Measurements from ENCODE around the gene PPP2R5A.
"Not testable (repeated sequence)": the region's sequence is repeated elsewhere in the genome, so short reads cannot be mapped to it uniquely, and the experiment has no call there.

PPP2R5A gene

GRCh38 chr1:212355230-212355969 is 70.2 kb downstream of the PPP2R5A start:
- DNase-seq (ENCODE audit: low read depth in 2 of 2): no peak

- peak in 1 of 2 donors; percentile 9 for DNase-seq (ENCODE audit: low read depth in 2 of 2)
These were observed 74.7 kb downstream of the PPP2R5A start for GRCh38 chr1:212359794-212360479.

GRCh38 chr1:212364985-212365384 is 79.8 kb downstream of the PPP2R5A start:
- no peak for DNase-seq (ENCODE audit: low read depth in 2 of 2)

GRCh38 chr1:212366901-212367300 is 81.7 kb downstream of the PPP2R5A start:
- DNase-seq (ENCODE audit: low read depth in 2 of 2): no peak

GRCh38 chr1:212367474-212368072 is 82.4 kb downstream of the PPP2R5A start:
- no peak for DNase-seq (ENCODE audit: low read depth in 2 of 2)

- DNase-seq (ENCODE audit: low read depth in 2 of 2): peak; percentile 18 to 47
These were observed 82.9 kb downstream of the PPP2R5A start for GRCh38 chr1:212368073-212368484.

- no peak for DNase-seq (ENCODE audit: low read depth in 2 of 2)
These were observed 90.8 kb downstream of the PPP2R5A start for GRCh38 chr1:212375986-212376385.

- no peak for DNase-seq (ENCODE audit: low read depth in 2 of 2)
These were observed 92.4 kb downstream of the PPP2R5A start for GRCh38 chr1:212377644-212378043.

GRCh38 chr1:212379366-212379765 is 94.2 kb downstream of the PPP2R5A start:
- DNase-seq (ENCODE audit: low read depth in 2 of 2): no peak

- no peak for DNase-seq (ENCODE audit: low read depth in 2 of 2)
These were observed 96.3 kb downstream of the PPP2R5A start for GRCh38 chr1:212381397-212382035.

- DNase-seq (ENCODE audit: low read depth in 2 of 2): no peak
These were observed 100.8 kb downstream of the PPP2R5A start for GRCh38 chr1:212386029-212386428.

- no peak for DNase-seq (ENCODE audit: low read depth in 2 of 2)
These were observed 103.9 kb downstream of the PPP2R5A start for GRCh38 chr1:212388985-212389716.

GRCh38 chr1:212395678-212396437 is 110.6 kb downstream of the PPP2R5A start:
- DNase-seq (ENCODE audit: low read depth in 2 of 2): not testable (repeated sequence)

- no peak for DNase-seq (ENCODE audit: low read depth in 2 of 2)
These were observed 111.4 kb downstream of the PPP2R5A start for GRCh38 chr1:212396638-212397037.

- no peak for DNase-seq (ENCODE audit: low read depth in 2 of 2)
These were observed 112.0 kb downstream of the PPP2R5A start for GRCh38 chr1:212397171-212397570.

- no peak for DNase-seq (ENCODE audit: low read depth in 2 of 2)
These were observed 115.8 kb downstream of the PPP2R5A start for GRCh38 chr1:212401042-212401441.

- no peak for DNase-seq (ENCODE audit: low read depth in 2 of 2)
These were observed 116.8 kb downstream of the PPP2R5A start for GRCh38 chr1:212401838-212402582.

- DNase-seq (ENCODE audit: low read depth in 2 of 2): no peak
These were observed 117.6 kb downstream of the PPP2R5A start for GRCh38 chr1:212402666-212403321.

GRCh38 chr1:212410231-212410820 is 125.1 kb downstream of the PPP2R5A start:
- no peak for DNase-seq (ENCODE audit: low read depth in 2 of 2)

Measured in stimulated activated CD4-positive, alpha-beta T cell treated with anti-CD3 and anti-CD28 coated beads, Interleukin-15, amount 100 ng/mL, for 48 hours (primary cell).